Camera-type eye (tissue), 1 donor: Measurements from ENCODE around the gene SHC1. TPM values are rescaled to one million over a fixed set of nuclear protein-coding genes. Genes with fewer than 3 reads are reported as not detected.

Experiments used
- total RNA-seq: library from RNA; depleted of rRNA; stranded (reverse); fragments of >200 nt; gene quantifications from one replicate; pipeline ENCODE4 v1.2.3, GENCODE V29; 2014

The SHC1 gene
- total RNA-seq, result 58.2 TPM

GRCh38 chr1:154970631-154971340 lies at the start of gene SHC1:
Gene SHC1 (minus strand): TSS chr1:154970747. CDS start chr1:154970526, 221 bp downstream.

GRCh38 chr1:155002464-155003226 lies 32.1 kb upstream of the SHC1 start, which contains the start of gene ZBTB7B:
Gene ZBTB7B (plus strand): TSS chr1:155002802. CDS start chr1:155014661, 11,859 bp downstream.

GRCh38 chr1:154993572-154994268 lies 23.2 kb upstream of the SHC1 start, which contains the start of gene LENEP:
Gene LENEP (plus strand): TSS chr1:154993586. CDS start chr1:154993608, 22 bp downstream.

GRCh38 chr1:154982897-154983648 lies 12.5 kb upstream of the SHC1 start, which contains the start of gene FLAD1:
Gene FLAD1 (plus strand): TSS chr1:154983344. CDS start chr1:154983695, 351 bp downstream.

GRCh38 chr1:154974102-154974807 lies 3.7 kb upstream of the SHC1 start, which contains the start of gene CKS1B:
Gene CKS1B (plus strand): TSS chr1:154974681. CDS start chr1:154974746, 65 bp downstream.

GRCh38 chr1:154961207-154962155 lies 9.1 kb downstream of the SHC1 start, which contains the start of gene PYGO2:
Gene PYGO2 (minus strand): TSS chr1:154961782. CDS start chr1:154961576, 206 bp downstream.

GRCh38 chr1:154955718-154956543 lies 14.6 kb downstream of the SHC1 start, which contains the start of gene PBXIP1:
Gene PBXIP1 (minus strand): TSS chr1:154956099. CDS start chr1:154953721, 2,378 bp downstream.

GRCh38 chr1:154936555-154937084 lies 33.9 kb downstream of the SHC1 start, which contains the start of gene PMVK:
Gene PMVK (minus strand): TSS chr1:154936719. CDS start chr1:154936685, 34 bp downstream.

Other genes starting within 250 kb of the SHC1 start
- 4.0 TPM for gene KCNN3, start 100.5 kb downstream of the SHC1 start, total RNA-seq
- gene PMVK, start 34.0 kb downstream of the SHC1 start, total RNA-seq, result 17.9 TPM
- 118 TPM for gene PBXIP1, start 14.6 kb downstream of the SHC1 start, total RNA-seq
- 20.3 TPM for gene PYGO2, start 9.0 kb downstream of the SHC1 start, total RNA-seq
- 27.9 TPM for gene CKS1B, start 3.9 kb upstream of the SHC1 start, total RNA-seq
- 21.3 TPM for gene FLAD1, start 12.6 kb upstream of the SHC1 start, total RNA-seq
- 6.0 TPM for gene LENEP, start 22.8 kb upstream of the SHC1 start, total RNA-seq
- gene ZBTB7B, start 32.1 kb upstream of the SHC1 start, total RNA-seq, result 14.0 TPM
- gene DCST2, start 63.0 kb upstream of the SHC1 start, total RNA-seq, result 0.49 TPM
- not detected for gene DCST1, start 63.1 kb upstream of the SHC1 start, total RNA-seq
- 49.4 TPM for gene ADAM15, start 80.6 kb upstream of the SHC1 start, total RNA-seq
- 2.9 TPM for gene EFNA4, start 93.0 kb upstream of the SHC1 start, total RNA-seq
- 5.8 TPM for gene EFNA3, start 108.1 kb upstream of the SHC1 start, total RNA-seq
- gene EFNA1, start 157.1 kb upstream of the SHC1 start, total RNA-seq, result 26.9 TPM
- 15.6 TPM for gene SLC50A1, start 165.1 kb upstream of the SHC1 start, total RNA-seq
- gene DPM3, start 169.8 kb upstream of the SHC1 start, total RNA-seq, result 39.4 TPM
- 51.1 TPM for gene KRTCAP2, start 202.6 kb upstream of the SHC1 start, total RNA-seq
- 5.7 TPM for gene TRIM46, start 203.1 kb upstream of the SHC1 start, total RNA-seq
- gene THBS3, start 237.2 kb upstream of the SHC1 start, total RNA-seq, result 50.7 TPM
- 18.3 TPM for gene MTX1, start 237.9 kb upstream of the SHC1 start, total RNA-seq